SK-N-SH treated with all-trans-retinoic acid at 6 μM for 48 hours (cell line): ENCODE results near the gene MXD1.

Experiments
- ESRRG ChIP-seq: fragments of 250-450 bp; sonication (Bioruptor Pico); IDR thresholded peaks from 2 replicates; pipeline ENCODE4 v1.6.1; 2021; ENCODE audit warnings: mild to moderate bottlenecking
- RARB ChIP-seq: fragments of 250-450 bp; sonication (Bioruptor Pico); IDR thresholded peaks from 2 replicates; pipeline ENCODE4 v1.8.0; 2021; ENCODE audit warnings: mild to moderate bottlenecking, moderate library complexity
- ZNF565 ChIP-seq: fragments of 450-650 bp; formaldehyde crosslinking; conservative IDR thresholded peaks from 2 replicates; pipeline ENCODE4 v1.5.0; 2020; ENCODE audit warnings: low read depth, mild to moderate bottlenecking, moderate library complexity
- TF ChIP-seq, protein P1 (sequence below): fragments of 250-450 bp; sonication (Bioruptor Pico); IDR thresholded peaks from 2 replicates; pipeline ENCODE4 v1.5.0; 2020; ENCODE audit warnings: mild to moderate bottlenecking, moderate library complexity
- TF ChIP-seq, protein P2 (sequence below): fragments of 250-450 bp; sonication (Bioruptor Pico); IDR thresholded peaks from 2 replicates; pipeline ENCODE4 v1.5.1; 2020; ENCODE audit warnings: low read depth, mild to moderate bottlenecking, moderate library complexity
- TF ChIP-seq, protein P3 (sequence below): fragments of 250-450 bp; sonication (Bioruptor Pico); IDR thresholded peaks from 2 replicates; pipeline ENCODE4 v1.8.0; 2021; ENCODE audit warnings: low read depth, mild to moderate bottlenecking, moderate library complexity, borderline replicate concordance

DNA sequence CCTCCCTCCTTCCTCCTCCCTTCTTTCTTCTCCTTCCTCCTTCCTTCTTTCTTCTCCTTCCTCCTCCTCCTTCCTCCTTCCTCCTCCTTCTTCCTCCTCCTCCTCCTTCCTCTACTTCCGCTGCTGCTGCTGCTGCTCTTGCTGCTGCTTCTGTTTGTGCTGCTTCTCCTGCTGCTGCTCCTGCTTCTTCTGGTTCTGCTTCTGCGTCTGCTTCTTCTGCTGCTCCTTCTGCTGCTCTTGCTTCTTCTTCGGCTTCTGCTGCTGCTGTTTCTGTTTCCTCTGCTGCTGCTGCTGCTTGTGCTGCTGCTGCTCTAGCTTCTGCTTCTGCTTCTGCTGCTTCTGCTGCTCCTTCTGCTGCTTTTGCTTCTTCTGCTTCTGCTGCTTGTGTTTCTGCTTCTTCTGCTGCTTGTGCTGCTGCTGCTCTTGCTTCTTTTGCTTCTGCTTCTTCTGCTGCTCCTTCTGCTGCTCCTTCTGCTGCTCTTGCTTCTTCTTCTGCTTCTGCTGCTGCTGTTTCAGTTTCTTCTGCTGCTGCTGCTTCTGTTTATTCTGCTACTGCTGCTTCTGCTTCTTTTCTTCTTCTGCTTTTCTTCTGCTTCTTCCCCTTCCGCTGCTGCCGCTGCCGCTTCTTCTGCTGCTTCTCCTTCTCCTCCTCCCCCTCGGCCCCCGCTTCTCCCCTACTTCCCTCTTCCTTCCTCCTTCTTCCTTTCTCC lies 12.5 kb upstream of the MXD1 start:
- TF ChIP-seq RARB (CRISPR knock-in tag) (no peak), ZNF565 (no peak), ESRRG (CRISPR knock-in tag) (no peak)
- TF ChIP-seq, protein P1, sequence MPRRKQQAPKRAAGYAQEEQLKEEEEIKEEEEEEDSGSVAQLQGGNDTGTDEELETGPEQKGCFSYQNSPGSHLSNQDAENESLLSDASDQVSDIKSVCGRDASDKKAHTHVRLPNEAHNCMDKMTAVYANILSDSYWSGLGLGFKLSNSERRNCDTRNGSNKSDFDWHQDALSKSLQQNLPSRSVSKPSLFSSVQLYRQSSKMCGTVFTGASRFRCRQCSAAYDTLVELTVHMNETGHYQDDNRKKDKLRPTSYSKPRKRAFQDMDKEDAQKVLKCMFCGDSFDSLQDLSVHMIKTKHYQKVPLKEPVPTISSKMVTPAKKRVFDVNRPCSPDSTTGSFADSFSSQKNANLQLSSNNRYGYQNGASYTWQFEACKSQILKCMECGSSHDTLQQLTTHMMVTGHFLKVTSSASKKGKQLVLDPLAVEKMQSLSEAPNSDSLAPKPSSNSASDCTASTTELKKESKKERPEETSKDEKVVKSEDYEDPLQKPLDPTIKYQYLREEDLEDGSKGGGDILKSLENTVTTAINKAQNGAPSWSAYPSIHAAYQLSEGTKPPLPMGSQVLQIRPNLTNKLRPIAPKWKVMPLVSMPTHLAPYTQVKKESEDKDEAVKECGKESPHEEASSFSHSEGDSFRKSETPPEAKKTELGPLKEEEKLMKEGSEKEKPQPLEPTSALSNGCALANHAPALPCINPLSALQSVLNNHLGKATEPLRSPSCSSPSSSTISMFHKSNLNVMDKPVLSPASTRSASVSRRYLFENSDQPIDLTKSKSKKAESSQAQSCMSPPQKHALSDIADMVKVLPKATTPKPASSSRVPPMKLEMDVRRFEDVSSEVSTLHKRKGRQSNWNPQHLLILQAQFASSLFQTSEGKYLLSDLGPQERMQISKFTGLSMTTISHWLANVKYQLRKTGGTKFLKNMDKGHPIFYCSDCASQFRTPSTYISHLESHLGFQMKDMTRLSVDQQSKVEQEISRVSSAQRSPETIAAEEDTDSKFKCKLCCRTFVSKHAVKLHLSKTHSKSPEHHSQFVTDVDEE (CRISPR knock-in tag): no peak
- TF ChIP-seq, protein P2, sequence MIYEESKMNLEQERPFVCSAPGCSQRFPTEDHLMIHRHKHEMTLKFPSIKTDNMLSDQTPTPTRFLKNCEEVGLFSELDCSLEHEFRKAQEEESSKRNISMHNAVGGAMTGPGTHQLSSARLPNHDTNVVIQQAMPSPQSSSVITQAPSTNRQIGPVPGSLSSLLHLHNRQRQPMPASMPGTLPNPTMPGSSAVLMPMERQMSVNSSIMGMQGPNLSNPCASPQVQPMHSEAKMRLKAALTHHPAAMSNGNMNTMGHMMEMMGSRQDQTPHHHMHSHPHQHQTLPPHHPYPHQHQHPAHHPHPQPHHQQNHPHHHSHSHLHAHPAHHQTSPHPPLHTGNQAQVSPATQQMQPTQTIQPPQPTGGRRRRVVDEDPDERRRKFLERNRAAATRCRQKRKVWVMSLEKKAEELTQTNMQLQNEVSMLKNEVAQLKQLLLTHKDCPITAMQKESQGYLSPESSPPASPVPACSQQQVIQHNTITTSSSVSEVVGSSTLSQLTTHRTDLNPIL: no peak
- TF ChIP-seq, protein P3, sequence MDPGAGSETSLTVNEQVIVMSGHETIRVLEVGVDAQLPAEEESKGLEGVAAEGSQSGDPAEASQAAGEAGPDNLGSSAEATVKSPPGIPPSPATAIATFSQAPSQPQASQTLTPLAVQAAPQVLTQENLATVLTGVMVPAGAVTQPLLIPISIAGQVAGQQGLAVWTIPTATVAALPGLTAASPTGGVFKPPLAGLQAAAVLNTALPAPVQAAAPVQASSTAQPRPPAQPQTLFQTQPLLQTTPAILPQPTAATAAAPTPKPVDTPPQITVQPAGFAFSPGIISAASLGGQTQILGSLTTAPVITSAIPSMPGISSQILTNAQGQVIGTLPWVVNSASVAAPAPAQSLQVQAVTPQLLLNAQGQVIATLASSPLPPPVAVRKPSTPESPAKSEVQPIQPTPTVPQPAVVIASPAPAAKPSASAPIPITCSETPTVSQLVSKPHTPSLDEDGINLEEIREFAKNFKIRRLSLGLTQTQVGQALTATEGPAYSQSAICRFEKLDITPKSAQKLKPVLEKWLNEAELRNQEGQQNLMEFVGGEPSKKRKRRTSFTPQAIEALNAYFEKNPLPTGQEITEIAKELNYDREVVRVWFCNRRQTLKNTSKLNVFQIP: no peak
